Cardiac muscle cell (in vitro differentiated cells and primary cell): ENCODE results near the gene TSEN34. TPM values are rescaled to one million over a fixed set of nuclear protein-coding genes. Genes with fewer than 3 reads are reported as not detected.
A peak's percentile ranks its signal among the peaks of the same experiment; 100 is the strongest.
"Not testable (repeated sequence)": the region's sequence is repeated elsewhere in the genome, so short reads cannot be mapped to it uniquely, and the experiment has no call there.

Experiments used
- DNase-seq, 2 donors: peaks; one replicate each; pipeline versions ENCODE4 v3.0.0 to v3.0.0-alpha.2; 2010 to 2017; ENCODE audit warnings: low read depth in 1 of 2, low spot score in 1 of 2
- H3K27ac ChIP-seq: fragments of 200-600 bp; sonication (generic); 2 replicates; pipeline ENCODE4 v1.5.1; 2016
- H3K27me3 ChIP-seq: fragments of 200-600 bp; sonication (generic); 2 replicates; pipeline ENCODE4 v1.6.0; 2016; ENCODE audit warnings: control low read depth
- H3K36me3 ChIP-seq: fragments of 200-600 bp; sonication (generic); 2 replicates; pipeline ENCODE4 v1.5.1; 2016; ENCODE audit warnings: control low read depth
- H3K4me1 ChIP-seq: fragments of 200-600 bp; sonication (generic); 2 replicates; pipeline ENCODE4 v1.8.1; 2017; ENCODE audit warnings: low read depth, mild to moderate bottlenecking, mixed run types
- H3K4me3 ChIP-seq: fragments of 200-600 bp; sonication (generic); 2 replicates; pipeline ENCODE4 v1.5.1; 2016; ENCODE audit warnings: mild to moderate bottlenecking
- H3K9me3 ChIP-seq: fragments of 200-600 bp; sonication (generic); 2 replicates; pipeline ENCODE4 v1.5.1; 2017; ENCODE audit warnings: low read depth, mild to moderate bottlenecking, control low read depth
- polyA plus RNA-seq: library from polyadenylated mRNA; unstranded; fragments of >200 nt; fragmentation: Nextera tagmentation; extraction: Ambion mirVana; gene quantifications from 2 replicates; pipeline ENCODE4 v1.2.1, GENCODE V29; 2016
- total RNA-seq: library from RNA; depleted of rRNA; stranded (reverse); fragments of >200 nt; gene quantifications from 2 replicates; pipeline ENCODE4 v1.2.3, GENCODE V29; 2016
- TF ChIP-seq, protein P1 (sequence below): IDR thresholded peaks from 2 replicates; pipeline ENCODE4 v1.5.1; 2012; ENCODE audit warnings: low read depth, mild to moderate bottlenecking, low read length

The TSEN34 gene
- total and polyA plus RNA-seq, 2 experiments from 2014 or later = 113 to 114 TPM

DNA sequence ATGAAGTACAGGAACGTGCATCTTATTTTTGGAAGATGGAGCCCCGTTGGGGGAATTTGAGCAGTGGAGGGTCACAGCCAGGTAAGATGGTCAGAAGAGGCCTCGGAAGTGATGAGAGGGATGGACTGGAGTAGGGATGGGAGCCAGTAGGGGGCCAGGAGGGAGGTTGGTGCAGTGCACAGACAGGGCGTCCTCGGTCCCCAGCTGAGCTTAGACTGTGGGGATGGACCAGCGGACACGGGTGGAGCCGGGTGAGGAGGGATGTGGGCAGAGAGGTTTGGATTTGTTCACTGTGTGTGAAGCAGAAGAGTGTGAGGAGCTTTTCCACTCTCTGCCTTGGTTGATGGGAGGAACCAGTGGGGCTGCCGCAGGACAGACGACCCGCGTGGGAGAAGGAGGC, 20.1 kb downstream of the TSEN34 start:
- H3K27ac ChIP-seq = peak overlapping the region; percentile 85
- TF ChIP-seq, protein P1, sequence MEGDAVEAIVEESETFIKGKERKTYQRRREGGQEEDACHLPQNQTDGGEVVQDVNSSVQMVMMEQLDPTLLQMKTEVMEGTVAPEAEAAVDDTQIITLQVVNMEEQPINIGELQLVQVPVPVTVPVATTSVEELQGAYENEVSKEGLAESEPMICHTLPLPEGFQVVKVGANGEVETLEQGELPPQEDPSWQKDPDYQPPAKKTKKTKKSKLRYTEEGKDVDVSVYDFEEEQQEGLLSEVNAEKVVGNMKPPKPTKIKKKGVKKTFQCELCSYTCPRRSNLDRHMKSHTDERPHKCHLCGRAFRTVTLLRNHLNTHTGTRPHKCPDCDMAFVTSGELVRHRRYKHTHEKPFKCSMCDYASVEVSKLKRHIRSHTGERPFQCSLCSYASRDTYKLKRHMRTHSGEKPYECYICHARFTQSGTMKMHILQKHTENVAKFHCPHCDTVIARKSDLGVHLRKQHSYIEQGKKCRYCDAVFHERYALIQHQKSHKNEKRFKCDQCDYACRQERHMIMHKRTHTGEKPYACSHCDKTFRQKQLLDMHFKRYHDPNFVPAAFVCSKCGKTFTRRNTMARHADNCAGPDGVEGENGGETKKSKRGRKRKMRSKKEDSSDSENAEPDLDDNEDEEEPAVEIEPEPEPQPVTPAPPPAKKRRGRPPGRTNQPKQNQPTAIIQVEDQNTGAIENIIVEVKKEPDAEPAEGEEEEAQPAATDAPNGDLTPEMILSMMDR = peak; percentile 1
- H3K36me3 ChIP-seq = peaks cover 19% of the 10 kb centered on the region
- peaks cover 39% of the 10 kb centered on the region for H3K4me1 ChIP-seq
- no peaks in the 10 kb centered on the region for H3K9me3 ChIP-seq
- no peak for DNase-seq
- no peak overlapping the region for H3K4me3 ChIP-seq
- no peaks in the 10 kb centered on the region for H3K27me3 ChIP-seq

- not testable (repeated sequence) for H3K9me3 ChIP-seq
Measured at GRCh38 chr19:54214217-54214616, 23.1 kb downstream of the TSEN34 start.

DNA sequence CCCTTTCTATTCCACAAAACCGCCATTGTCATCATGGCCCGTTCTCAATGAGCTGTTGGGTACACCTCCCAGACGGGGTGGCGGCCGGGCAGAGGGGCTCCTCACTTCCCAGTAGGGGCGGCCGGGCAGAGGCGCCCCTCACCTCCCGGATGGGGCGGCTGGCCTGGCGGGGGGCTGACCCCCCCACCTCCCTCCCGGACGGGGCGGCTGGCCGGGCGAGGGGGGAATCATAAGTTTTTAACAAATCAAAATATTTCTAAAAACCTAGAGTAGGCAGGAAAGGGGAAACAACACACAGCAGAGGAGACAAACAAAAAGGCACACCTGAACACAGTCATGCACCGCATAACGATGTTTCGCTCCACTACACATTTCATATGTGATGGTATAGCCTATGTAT, 23.6 kb downstream of the TSEN34 start:
- H3K4me3 ChIP-seq, H3K27ac ChIP-seq, H3K9me3 ChIP-seq, H3K36me3 ChIP-seq, H3K27me3 ChIP-seq, DNase-seq: not testable (repeated sequence)
- H3K4me1 ChIP-seq = peaks cover 15% of the 10 kb centered on the region

More at GRCh38 chr19:54214217-54214616, 23.1 kb downstream of the TSEN34 start:
- not testable (repeated sequence) for H3K36me3 ChIP-seq, DNase-seq, H3K27me3 ChIP-seq, H3K27ac ChIP-seq, H3K4me3 ChIP-seq
- H3K4me1 ChIP-seq = peaks cover 20% of the 10 kb centered on the region

- no peak overlapping the region for H3K4me3 ChIP-seq
- no peaks in the 10 kb centered on the region for H3K36me3 ChIP-seq
- no peak for DNase-seq
- no peaks in the 10 kb centered on the region for H3K27me3 ChIP-seq
- no peaks in the 10 kb centered on the region for H3K9me3 ChIP-seq
- TF ChIP-seq, protein P1 = no peak
- peaks cover 3% of the 10 kb centered on the region for H3K4me1 ChIP-seq
- no peak overlapping the region for H3K27ac ChIP-seq
Measured at GRCh38 chr19:54216869-54217268, 25.8 kb downstream of the TSEN34 start.

DNA sequence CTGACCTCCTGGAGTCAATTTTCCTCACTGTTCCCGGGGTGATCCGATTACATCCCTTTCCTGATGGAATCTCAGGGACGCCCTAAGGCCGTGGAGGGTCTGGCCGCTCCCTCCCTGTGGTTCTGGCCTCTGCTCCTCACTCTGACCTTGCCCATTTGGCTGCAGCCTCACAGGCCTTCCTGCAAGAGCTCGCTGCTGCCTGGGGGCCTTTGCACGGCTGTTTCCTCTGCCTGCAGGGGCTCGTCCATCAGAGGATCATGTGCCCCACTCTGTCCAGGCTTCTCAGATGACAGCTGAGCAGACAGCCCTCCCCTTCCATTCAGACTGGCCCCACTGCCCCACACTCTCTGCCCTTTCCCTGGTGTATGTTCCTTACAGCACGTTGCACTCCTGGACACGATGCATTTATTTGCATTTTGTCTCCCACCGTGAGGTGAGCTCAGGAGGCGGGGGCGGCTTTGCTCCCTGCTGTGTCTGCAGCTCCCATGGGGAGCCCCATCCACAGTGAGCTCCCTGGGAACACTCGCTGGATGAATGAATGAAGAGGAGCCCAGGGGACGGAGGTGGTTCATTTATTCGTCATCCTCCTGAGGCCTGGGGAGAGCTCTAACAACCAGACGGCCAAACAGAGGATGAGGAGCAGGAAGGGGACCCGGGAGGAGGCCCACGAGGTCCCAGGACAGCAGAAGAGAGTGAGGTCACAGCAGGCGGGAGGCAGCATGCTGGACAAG, 26.6 kb downstream of the TSEN34 start:
- not testable (repeated sequence) for H3K4me1 ChIP-seq, DNase-seq, H3K27me3 ChIP-seq, H3K4me3 ChIP-seq, H3K36me3 ChIP-seq, H3K9me3 ChIP-seq, H3K27ac ChIP-seq

- Histone ChIP-seq H3K9me3 (no peaks in the 10 kb centered on the region), H3K4me1 (peaks cover 6% of the 10 kb centered on the region), H3K36me3 (no peaks in the 10 kb centered on the region), H3K27ac (no peak overlapping the region), H3K27me3 (no peaks in the 10 kb centered on the region), H3K4me3 (no peak overlapping the region)
- no peak for DNase-seq
- TF ChIP-seq, protein P1 = no peak
Measured at GRCh38 chr19:54218259-54218658, 27.2 kb downstream of the TSEN34 start.

DNA sequence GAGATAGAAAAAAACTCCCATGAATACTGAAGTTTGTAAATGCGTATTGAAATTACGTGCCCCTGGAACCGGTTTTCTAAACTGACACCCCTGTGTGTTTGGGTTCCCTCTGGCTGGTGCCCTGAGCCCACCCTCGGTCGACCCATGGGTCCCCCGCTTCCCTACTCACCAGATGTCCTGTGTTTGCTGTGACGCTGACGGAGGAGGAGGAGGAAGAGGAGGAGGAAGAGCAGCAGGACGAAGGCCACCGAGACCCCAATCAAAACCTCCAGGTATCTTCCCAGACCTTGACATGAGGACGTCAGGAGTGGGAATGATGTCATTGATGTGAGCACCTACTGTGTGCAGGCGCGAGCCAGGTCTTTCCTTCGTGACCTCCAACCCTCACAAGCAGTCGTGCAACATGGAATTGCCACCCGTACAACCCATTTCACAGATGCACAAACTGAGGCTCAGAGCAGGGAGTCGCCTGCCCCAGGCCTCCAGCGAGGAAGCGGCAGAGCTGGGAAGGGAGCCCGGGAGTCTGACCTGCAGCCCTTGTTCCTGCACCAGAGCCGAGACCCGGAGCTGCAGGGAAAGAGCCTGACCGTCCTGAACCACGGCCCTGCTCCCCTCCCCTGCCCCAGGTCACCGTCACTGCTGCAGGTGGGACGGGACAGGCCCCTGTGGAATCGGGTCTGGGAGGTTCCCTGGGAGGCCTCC, 28.0 kb downstream of the TSEN34 start:
- Histone ChIP-seq H3K27me3 (no peaks in the 10 kb centered on the region), H3K9me3 (no peaks in the 10 kb centered on the region), H3K27ac (no peak overlapping the region), H3K4me3 (no peak overlapping the region), H3K4me1 (peaks cover 3% of the 10 kb centered on the region), H3K36me3 (no peaks in the 10 kb centered on the region)
- no peak for DNase-seq
- TF ChIP-seq, protein P1 = no peak

- not testable (repeated sequence) for H3K27me3 ChIP-seq, H3K4me1 ChIP-seq, DNase-seq, H3K9me3 ChIP-seq, H3K36me3 ChIP-seq, H3K27ac ChIP-seq, H3K4me3 ChIP-seq
Measured at GRCh38 chr19:54219702-54220101, 28.6 kb downstream of the TSEN34 start.

- H3K4me3 ChIP-seq, H3K36me3 ChIP-seq, H3K27ac ChIP-seq, H3K27me3 ChIP-seq, H3K4me1 ChIP-seq, H3K9me3 ChIP-seq, DNase-seq: not testable (repeated sequence)
Measured at GRCh38 chr19:54221947-54222346, 30.8 kb downstream of the TSEN34 start.
